GM19238 (cell line): ENCODE data around the gene SLC25A42.
A peak's percentile ranks its signal among the peaks of the same experiment; 100 is the strongest.

Experiments
- DNase-seq: peaks from one replicate; pipeline ENCODE4 v3.0.0; 2011; ENCODE audit warnings: low spot score; ENCODE audit not compliant: insufficient read length

SLC25A42 gene

GRCh38 chr19:19160461-19161035 is 96.8 kb downstream of the SLC25A42 start:
- peak; percentile 67 for DNase-seq

- DNase-seq, result no peak
Observed at GRCh38 chr19:19162495-19162894, 98.7 kb downstream of the SLC25A42 start.
